Fibroblast of the aortic adventitia (primary cell): ENCODE data around the gene LRP1B. TPM values are rescaled to one million over a fixed set of nuclear protein-coding genes. Genes with fewer than 3 reads are reported as not detected.

Experiments
- DNase-seq: peaks from one replicate; pipeline ENCODE4 v3.0.0-alpha.2; 2010; ENCODE audit warnings: low read depth
- H3K4me3 ChIP-seq: 2 replicates; pipeline ENCODE4 v1.5.1; 2011; ENCODE audit warnings: low read depth, mild to moderate bottlenecking, control low read depth, low read length, moderate library complexity
- total RNA-seq: library from RNA; depleted of rRNA; stranded (reverse); fragments of >200 nt; gene quantifications from 2 replicates; pipeline ENCODE4 v1.2.3, GENCODE V29; 2012; ENCODE audit warnings: low replicate concordance
- TF ChIP-seq, protein P1 (sequence below): IDR thresholded peaks from 2 replicates; pipeline ENCODE4 v1.5.1; 2011; ENCODE audit warnings: mild to moderate bottlenecking, low read length, control low read depth, inconsistent platforms; ENCODE audit not compliant: insufficient read depth

Gene LRP1B
- total RNA-seq, 1 donor, result 0.36 TPM

DNA sequence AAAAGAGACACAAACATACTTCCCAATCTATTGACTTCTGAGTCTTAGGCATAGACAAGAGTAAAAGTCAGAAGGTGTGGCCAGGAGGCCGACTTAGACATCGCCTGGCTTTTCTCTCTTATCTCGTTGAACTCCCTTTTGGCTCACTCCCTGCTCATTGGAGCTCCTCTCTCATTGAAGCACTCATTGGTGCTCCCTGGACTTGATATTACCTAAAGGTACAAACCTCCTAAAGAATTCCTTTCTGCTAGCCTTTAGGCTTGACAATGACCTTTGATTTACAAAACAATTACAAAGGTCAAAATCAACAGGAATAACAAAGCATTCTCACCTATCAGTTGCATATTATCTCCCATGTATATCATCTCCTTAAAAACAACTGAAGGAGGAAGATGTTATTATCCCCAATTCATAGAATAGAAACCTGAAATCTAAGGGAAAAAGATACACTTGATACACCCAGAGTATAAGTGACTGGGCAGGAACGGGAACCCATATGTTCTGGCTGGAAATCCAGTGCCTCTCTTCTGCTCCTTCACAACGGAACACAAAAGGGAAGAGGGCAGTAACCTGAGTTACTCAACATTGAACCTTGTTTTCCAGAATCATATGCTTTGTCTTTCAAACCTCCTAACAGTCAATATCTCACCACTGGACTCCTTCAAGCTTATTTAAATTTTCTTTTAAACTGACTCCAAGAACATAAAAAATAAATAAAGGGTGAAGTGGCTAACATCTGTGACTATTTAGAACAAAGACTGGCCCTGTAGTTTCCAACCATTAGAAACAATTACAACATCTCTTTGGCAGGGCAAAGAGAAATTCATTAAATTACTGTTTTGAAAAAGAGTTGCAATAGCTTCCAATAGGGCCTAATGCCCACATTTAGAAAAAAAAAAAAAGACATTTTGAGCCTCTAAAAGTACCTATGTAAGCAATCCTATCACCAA is 1247.9 kb downstream of the LRP1B start:
- DNase-seq, result no peak
- TF ChIP-seq, protein P1, sequence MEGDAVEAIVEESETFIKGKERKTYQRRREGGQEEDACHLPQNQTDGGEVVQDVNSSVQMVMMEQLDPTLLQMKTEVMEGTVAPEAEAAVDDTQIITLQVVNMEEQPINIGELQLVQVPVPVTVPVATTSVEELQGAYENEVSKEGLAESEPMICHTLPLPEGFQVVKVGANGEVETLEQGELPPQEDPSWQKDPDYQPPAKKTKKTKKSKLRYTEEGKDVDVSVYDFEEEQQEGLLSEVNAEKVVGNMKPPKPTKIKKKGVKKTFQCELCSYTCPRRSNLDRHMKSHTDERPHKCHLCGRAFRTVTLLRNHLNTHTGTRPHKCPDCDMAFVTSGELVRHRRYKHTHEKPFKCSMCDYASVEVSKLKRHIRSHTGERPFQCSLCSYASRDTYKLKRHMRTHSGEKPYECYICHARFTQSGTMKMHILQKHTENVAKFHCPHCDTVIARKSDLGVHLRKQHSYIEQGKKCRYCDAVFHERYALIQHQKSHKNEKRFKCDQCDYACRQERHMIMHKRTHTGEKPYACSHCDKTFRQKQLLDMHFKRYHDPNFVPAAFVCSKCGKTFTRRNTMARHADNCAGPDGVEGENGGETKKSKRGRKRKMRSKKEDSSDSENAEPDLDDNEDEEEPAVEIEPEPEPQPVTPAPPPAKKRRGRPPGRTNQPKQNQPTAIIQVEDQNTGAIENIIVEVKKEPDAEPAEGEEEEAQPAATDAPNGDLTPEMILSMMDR, result no peak
- H3K4me3 ChIP-seq, result no peak overlapping the region

DNA sequence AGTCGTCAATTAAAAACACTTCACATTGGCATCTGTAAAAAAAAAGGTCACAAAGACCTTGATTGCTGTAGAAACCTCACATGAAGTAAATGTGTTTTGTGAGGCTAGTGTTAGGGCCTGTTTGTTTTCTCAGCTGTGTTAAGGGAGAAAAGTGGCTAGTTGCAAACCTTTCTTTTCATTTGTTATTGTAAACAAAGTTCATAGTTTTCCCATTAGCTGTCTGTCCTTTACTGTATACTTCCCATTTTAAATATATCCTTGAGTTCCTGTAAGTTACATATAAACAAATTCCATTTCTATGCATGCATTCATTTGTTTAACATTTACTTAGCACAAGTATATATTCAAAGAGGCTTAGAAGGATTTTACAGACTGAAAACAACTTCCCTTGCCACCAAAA is 1250.2 kb downstream of the LRP1B start:
- DNase-seq, result no peak
- TF ChIP-seq, protein P1, result no peak
- H3K4me3 ChIP-seq, result no peak overlapping the region

DNA sequence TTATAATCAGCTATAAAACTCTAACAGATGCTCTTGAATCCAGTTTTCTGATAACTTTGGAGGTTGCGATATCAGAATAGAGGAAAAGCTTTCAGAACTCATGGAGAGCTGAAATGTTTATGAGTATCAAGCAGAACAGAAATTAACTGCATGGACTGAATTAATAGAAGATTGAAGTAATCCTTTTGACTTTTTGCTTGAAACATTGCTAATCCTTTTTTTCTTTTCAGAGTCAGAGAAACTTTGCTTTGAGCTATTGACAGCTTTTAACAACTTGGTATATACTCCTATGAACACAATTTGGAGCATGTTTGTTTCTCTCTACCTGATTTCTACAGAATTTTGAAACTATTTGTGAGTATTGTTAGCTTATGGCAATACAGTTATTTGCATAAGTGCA is 1254.8 kb downstream of the LRP1B start:
- H3K4me3 ChIP-seq, result no peak overlapping the region
- TF ChIP-seq, protein P1, result no peak
- no peak for DNase-seq

DNA sequence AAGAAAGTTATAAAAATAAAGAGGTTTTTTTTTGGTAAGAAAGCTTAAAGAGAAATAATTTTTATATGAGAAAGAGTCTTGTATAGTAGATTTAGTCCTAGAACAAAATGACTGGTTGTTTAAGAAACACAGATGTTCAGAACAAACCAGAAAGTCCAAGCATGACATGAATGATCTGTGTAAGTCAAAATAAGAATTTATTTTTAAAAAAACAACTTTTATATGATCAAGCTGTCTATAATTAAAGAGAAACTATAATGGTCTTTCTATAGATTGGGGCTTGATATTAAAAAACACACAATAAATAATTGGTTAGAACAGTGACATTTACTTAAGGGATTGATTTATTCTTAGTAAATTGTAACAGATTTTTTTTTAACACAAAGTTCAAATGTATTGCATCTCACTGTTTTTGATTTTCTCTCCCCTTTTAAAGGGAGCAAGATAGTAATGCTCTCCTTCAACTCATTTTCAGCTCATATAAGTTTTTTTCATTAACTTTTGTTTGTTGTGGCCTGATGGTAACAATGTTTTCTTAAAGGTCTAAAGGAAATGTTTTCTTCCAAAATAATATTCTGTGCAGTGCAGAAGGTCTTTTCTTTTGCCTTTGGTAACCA is 1256.8 kb downstream of the LRP1B start:
- DNase-seq, result no peak
- TF ChIP-seq, protein P1, result no peak
- H3K4me3 ChIP-seq, result no peak overlapping the region

DNA sequence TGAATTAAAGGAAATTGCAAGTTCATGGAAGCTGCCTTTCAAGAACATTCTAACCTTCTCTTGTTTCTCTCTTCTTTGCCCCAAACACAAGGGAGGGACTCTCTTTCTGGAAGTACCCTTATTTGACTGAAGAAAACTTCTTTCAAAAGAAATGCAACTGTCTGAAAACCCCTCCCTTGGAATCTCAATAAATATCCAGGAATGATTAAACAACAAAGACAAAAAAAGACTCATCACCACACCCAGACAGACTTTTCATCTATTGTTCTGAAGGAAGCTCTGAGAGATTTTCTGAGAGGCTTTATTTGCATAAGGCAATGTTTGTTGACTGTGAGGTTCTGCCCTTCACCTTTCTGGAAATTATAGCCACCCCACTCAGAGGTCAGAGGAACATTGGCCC is 1260.9 kb downstream of the LRP1B start:
- no peak for DNase-seq
- no peak overlapping the region for H3K4me3 ChIP-seq
- TF ChIP-seq, protein P1, result no peak

DNA sequence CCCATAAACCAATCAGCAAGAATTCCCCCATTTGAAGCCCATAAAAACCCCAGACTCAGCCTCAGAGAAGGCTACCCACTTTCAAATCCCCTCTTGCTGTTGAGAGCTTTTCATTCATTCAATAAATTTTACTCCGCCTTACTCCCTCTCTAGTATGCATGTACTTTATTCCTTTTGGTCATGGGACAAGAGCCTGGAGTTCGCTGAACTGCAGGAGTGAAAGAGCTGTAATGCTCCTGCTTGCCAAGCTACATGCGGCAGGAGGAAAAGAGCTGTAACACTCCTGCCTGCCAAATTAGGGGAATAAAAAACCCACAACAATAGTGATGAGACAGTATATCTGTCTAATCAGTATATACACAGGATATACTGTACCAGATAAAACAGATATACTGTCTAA is 1261.7 kb downstream of the LRP1B start:
- TF ChIP-seq, protein P1, result no peak
- DNase-seq, result no peak

More for the DNA sequence above, 1261.7 kb downstream of the LRP1B start:
- no peak overlapping the region for H3K4me3 ChIP-seq
